GM12878 (cell line): ENCODE data around the gene ATF3. TPM values are rescaled to one million over a fixed set of nuclear protein-coding genes. Genes with fewer than 3 reads are reported as not detected.

Source experiments
- ATF7 ChIP-seq: fragments of 450-650 bp; IDR thresholded peaks from 2 replicates; pipeline ENCODE4 v1.6.1; 2016; ENCODE audit warnings: low read depth, mild to moderate bottlenecking
- BACH1 ChIP-seq: fragments of 450-650 bp; IDR thresholded peaks from 2 replicates; pipeline ENCODE4 v1.6.1; 2017; ENCODE audit warnings: mild to moderate bottlenecking, borderline replicate concordance
- BCL11A ChIP-seq: IDR thresholded peaks from 2 replicates; pipeline ENCODE4 v1.6.1; 2011; ENCODE audit warnings: low read depth, low read length
- CHD1 ChIP-seq: IDR thresholded peaks from 2 replicates; pipeline ENCODE4 v1.6.1; 2012; ENCODE audit warnings: low read depth, low read length, improper control_type of control experiment
- CHD4 ChIP-seq: fragments of 200-600 bp; sonication (generic); IDR thresholded peaks from 2 replicates; pipeline ENCODE4 v1.6.1; 2016; ENCODE audit warnings: mild to moderate bottlenecking
- HDAC2 ChIP-seq: fragments of 200-600 bp; sonication (generic); IDR thresholded peaks from 2 replicates; pipeline ENCODE4 v1.6.1; 2017
- KLF5 ChIP-seq: fragments of 450-650 bp; IDR thresholded peaks from 2 replicates; pipeline ENCODE4 v1.6.1; 2014; ENCODE audit warnings: mild to moderate bottlenecking; ENCODE audit not compliant: partially characterized antibody
- MEF2B ChIP-seq: fragments of 450-650 bp; IDR thresholded peaks from 2 replicates; pipeline ENCODE4 v1.6.1; 2018; ENCODE audit warnings: mild to moderate bottlenecking, moderate library complexity; ENCODE audit not compliant: partially characterized antibody, poor library complexity, severe bottlenecking
- NFXL1 ChIP-seq: fragments of 450-650 bp; IDR thresholded peaks from 2 replicates; pipeline ENCODE4 v1.6.1; 2017; ENCODE audit warnings: antibody characterized with exemption, mild to moderate bottlenecking, borderline replicate concordance
- RBBP5 ChIP-seq: fragments of 200-600 bp; sonication (generic); conservative IDR thresholded peaks from 2 replicates; pipeline ENCODE4 v1.6.1; 2016
- SIN3A ChIP-seq: IDR thresholded peaks from 2 replicates; pipeline ENCODE4 v1.6.1; 2012; ENCODE audit warnings: low read depth, low read length, improper control_type of control experiment
- SMAD5 ChIP-seq: IDR thresholded peaks from 2 replicates; pipeline ENCODE4 v1.6.1; 2016; ENCODE audit warnings: antibody characterized with exemption, low read depth
- SREBF1 ChIP-seq: IDR thresholded peaks from 2 replicates; pipeline ENCODE4 v1.6.1; 2012; ENCODE audit warnings: mild to moderate bottlenecking, low read length
- TCF3 ChIP-seq: IDR thresholded peaks from 2 replicates; pipeline ENCODE4 v1.6.1; 2012; ENCODE audit warnings: low read depth, mild to moderate bottlenecking, low read length, borderline replicate concordance; ENCODE audit not compliant: insufficient read depth
- TCF7 ChIP-seq: IDR thresholded peaks from 2 replicates; pipeline ENCODE4 v1.6.1; 2014; ENCODE audit warnings: antibody characterized with exemption, borderline replicate concordance
- ZNF384 ChIP-seq: IDR thresholded peaks from 2 replicates; pipeline ENCODE4 v1.6.1; 2012; ENCODE audit warnings: low read depth, mild to moderate bottlenecking, low read length, improper control_type of control experiment, borderline replicate concordance
- polyA plus RNA-seq, 11 experiments: library from polyadenylated mRNA; depleted of rRNA in 4 of 11; unstranded in 6 of 11; stranded (reverse) in 5 of 11; fragments of >200 nt; fragmentation: Nextera tagmentation in 4 of 11; fragmentation: Illumina TruSeq in 1 of 11; extraction: Ambion mirVana in 4 of 11; extraction: Trizol in 1 of 11; gene quantifications; 1 replicate in 1 of 11; 2 replicates in 10 of 11; pipeline versions ENCODE4 v1.2.1 to v1.2.3, GENCODE V29; 2011 to 2016; ENCODE audit warnings: inconsistent platforms in 2 of 11, missing spikeins in 2 of 11, low read depth in 1 of 11
- total RNA-seq, 4 experiments: library from RNA; depleted of rRNA in 3 of 4; stranded (reverse); fragments of >200 nt in 3 of 4; fragmentation: Illumina TruSeq in 1 of 4; extraction: Trizol in 1 of 4; gene quantifications; 2 replicates each; pipeline versions ENCODE4 v1.2.1 to v1.2.3, GENCODE V29; 2013 to 2021
- TF ChIP-seq, protein P1 (sequence below): IDR thresholded peaks from 2 replicates; pipeline ENCODE4 v1.6.1; 2012; ENCODE audit warnings: mild to moderate bottlenecking, low read depth, low read length
- TF ChIP-seq, protein P2 (sequence below): fragments of 450-650 bp; IDR thresholded peaks from 2 replicates; pipeline ENCODE4 v1.6.1; 2018; ENCODE audit warnings: mild to moderate bottlenecking, low read depth, moderate library complexity; ENCODE audit not compliant: partially characterized antibody
- TF ChIP-seq, protein P3 (sequence below): IDR thresholded peaks from 2 replicates; pipeline ENCODE4 v1.6.1; 2011; ENCODE audit warnings: low read depth, low read length, improper control_type of control experiment, borderline replicate concordance
- TF ChIP-seq, protein P4 (sequence below): fragments of 450-650 bp; IDR thresholded peaks from 2 replicates; pipeline ENCODE4 v1.6.1; 2017; ENCODE audit warnings: antibody characterized with exemption, mild to moderate bottlenecking, moderate library complexity

The ATF3 gene
- total and polyA plus RNA-seq, 10 of the 15 experiments (the other 5 are each of a cell fraction or from before 2014, with no cell fraction given): 3.0 to 13.9 (median 8.3) TPM

DNA sequence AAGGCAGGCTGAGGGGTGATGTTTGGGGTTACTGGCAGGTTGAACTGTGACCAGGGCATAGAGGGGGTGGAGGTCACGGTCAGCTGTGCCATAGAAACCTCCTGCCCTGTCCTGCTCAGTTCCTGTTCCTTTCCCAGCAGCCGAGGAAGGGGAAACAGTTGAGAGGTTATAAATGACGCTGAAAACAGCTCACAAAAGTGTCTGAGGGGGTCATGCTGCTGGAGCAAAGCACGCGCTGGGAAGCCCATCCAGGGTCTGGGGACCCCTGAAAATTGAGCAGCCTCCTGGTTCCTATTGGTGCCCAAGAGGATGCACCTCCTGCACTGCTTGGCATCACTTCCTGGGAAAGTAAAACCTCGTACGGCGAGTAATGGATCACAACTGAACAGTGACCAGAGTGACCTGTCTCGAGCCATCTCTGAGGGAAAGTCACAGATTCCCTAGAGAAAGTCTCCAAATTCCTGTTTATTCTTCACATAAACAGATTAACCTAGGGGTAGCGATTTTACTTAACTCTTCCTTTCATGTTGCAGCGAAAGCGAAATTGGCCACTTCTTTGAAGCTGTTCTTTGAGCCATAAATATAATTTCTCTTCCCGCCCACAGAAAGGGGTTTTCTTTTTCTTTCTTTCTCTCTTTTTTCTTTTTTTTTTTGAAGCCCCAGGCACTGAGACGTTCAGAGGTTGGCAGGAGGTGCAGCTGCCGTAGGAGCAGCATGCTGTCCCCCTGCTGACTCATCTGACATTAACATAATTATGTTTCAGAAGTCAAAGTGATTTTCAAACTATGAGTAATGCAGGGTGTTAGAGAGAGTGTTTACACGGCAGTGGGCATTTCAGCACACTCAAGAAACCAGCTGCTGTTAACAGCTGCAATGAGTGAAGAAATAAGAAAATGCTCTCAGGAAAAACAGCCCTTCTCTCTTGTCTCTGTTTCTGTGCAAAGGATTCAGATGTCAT lies 41.8 kb upstream of the ATF3 start (continued):
- TF ChIP-seq TCF3 (peak; percentile 96), ZNF384 (peak; percentile 96), MEF2B (peak; percentile 59), SMAD5 (no peak), RBBP5 (0 out of 2 replicates have a peak, but pooled peaks have one; percentile 25), ATF7 (peak; percentile 96), NFXL1 (no peak), BACH1 (peak; percentile 90; the same call in 1 of the 2 replicates), HDAC2 (no peak), KLF5 (no peak), SIN3A (peak; percentile 77; the same call in 1 of the 2 replicates), CHD1 (no peak), SREBF1 (peak; percentile 61; the same call in 1 of the 2 replicates), BCL11A (peak; percentile 91), CHD4 (no peak), TCF7 (peak; percentile 100)
- TF ChIP-seq, protein P1, sequence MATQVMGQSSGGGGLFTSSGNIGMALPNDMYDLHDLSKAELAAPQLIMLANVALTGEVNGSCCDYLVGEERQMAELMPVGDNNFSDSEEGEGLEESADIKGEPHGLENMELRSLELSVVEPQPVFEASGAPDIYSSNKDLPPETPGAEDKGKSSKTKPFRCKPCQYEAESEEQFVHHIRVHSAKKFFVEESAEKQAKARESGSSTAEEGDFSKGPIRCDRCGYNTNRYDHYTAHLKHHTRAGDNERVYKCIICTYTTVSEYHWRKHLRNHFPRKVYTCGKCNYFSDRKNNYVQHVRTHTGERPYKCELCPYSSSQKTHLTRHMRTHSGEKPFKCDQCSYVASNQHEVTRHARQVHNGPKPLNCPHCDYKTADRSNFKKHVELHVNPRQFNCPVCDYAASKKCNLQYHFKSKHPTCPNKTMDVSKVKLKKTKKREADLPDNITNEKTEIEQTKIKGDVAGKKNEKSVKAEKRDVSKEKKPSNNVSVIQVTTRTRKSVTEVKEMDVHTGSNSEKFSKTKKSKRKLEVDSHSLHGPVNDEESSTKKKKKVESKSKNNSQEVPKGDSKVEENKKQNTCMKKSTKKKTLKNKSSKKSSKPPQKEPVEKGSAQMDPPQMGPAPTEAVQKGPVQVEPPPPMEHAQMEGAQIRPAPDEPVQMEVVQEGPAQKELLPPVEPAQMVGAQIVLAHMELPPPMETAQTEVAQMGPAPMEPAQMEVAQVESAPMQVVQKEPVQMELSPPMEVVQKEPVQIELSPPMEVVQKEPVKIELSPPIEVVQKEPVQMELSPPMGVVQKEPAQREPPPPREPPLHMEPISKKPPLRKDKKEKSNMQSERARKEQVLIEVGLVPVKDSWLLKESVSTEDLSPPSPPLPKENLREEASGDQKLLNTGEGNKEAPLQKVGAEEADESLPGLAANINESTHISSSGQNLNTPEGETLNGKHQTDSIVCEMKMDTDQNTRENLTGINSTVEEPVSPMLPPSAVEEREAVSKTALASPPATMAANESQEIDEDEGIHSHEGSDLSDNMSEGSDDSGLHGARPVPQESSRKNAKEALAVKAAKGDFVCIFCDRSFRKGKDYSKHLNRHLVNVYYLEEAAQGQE: no peak
- TF ChIP-seq, protein P2, sequence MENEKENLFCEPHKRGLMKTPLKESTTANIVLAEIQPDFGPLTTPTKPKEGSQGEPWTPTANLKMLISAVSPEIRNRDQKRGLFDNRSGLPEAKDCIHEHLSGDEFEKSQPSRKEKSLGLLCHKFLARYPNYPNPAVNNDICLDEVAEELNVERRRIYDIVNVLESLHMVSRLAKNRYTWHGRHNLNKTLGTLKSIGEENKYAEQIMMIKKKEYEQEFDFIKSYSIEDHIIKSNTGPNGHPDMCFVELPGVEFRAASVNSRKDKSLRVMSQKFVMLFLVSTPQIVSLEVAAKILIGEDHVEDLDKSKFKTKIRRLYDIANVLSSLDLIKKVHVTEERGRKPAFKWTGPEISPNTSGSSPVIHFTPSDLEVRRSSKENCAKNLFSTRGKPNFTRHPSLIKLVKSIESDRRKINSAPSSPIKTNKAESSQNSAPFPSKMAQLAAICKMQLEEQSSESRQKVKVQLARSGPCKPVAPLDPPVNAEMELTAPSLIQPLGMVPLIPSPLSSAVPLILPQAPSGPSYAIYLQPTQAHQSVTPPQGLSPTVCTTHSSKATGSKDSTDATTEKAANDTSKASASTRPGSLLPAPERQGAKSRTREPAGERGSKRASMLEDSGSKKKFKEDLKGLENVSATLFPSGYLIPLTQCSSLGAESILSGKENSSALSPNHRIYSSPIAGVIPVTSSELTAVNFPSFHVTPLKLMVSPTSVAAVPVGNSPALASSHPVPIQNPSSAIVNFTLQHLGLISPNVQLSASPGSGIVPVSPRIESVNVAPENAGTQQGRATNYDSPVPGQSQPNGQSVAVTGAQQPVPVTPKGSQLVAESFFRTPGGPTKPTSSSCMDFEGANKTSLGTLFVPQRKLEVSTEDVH: peak; percentile 66
- TF ChIP-seq, protein P3, sequence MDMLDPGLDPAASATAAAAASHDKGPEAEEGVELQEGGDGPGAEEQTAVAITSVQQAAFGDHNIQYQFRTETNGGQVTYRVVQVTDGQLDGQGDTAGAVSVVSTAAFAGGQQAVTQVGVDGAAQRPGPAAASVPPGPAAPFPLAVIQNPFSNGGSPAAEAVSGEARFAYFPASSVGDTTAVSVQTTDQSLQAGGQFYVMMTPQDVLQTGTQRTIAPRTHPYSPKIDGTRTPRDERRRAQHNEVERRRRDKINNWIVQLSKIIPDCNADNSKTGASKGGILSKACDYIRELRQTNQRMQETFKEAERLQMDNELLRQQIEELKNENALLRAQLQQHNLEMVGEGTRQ: no peak
- TF ChIP-seq, protein P4, sequence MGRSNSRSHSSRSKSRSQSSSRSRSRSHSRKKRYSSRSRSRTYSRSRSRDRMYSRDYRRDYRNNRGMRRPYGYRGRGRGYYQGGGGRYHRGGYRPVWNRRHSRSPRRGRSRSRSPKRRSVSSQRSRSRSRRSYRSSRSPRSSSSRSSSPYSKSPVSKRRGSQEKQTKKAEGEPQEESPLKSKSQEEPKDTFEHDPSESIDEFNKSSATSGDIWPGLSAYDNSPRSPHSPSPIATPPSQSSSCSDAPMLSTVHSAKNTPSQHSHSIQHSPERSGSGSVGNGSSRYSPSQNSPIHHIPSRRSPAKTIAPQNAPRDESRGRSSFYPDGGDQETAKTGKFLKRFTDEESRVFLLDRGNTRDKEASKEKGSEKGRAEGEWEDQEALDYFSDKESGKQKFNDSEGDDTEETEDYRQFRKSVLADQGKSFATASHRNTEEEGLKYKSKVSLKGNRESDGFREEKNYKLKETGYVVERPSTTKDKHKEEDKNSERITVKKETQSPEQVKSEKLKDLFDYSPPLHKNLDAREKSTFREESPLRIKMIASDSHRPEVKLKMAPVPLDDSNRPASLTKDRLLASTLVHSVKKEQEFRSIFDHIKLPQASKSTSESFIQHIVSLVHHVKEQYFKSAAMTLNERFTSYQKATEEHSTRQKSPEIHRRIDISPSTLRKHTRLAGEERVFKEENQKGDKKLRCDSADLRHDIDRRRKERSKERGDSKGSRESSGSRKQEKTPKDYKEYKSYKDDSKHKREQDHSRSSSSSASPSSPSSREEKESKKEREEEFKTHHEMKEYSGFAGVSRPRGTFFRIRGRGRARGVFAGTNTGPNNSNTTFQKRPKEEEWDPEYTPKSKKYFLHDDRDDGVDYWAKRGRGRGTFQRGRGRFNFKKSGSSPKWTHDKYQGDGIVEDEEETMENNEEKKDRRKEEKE: no peak
